ENCODE data around the gene HELB.
"Not testable (repeated sequence)": the region's sequence is repeated elsewhere in the genome, so short reads cannot be mapped to it uniquely, and the experiment has no call there.

Gene HELB

GRCh38 chr12:66297923-66298322 is 4.4 kb upstream of the HELB start:
- no peak for TF ChIP-seq CTCF (IDR thresholded peaks at IDR 0.05; ENCODE audit: insufficient read depth, low read depth, low read length, missing control alignments)
- DNase-seq (ENCODE audit: low read depth) = no peak
- H3K4me3 ChIP-seq (ENCODE audit: low read length) = no peak overlapping the region

DNA sequence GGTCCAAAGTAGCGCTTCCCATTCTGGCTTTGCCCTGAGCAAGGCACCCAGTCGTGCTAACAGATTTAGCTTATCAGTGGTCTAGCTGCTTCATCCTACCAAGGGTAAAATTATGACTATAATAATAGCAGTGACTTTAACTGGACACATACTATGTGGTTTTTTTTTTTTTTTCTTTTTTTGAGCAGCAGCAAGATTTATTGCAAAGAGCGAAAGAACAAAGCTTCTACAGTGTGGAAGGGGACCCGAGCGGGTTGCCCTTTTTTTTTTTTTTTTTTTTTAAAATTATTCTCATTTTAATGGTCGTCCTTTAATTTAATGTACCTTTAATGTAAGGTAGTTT is 505 bp downstream of the HELB start:
- TF ChIP-seq CTCF (IDR thresholded peaks at IDR 0.05; ENCODE audit: insufficient read depth, low read depth, low read length, missing control alignments) = no peak
- DNase-seq (ENCODE audit: low read depth) = no peak
- H3K4me3 ChIP-seq (ENCODE audit: low read length) = peak overlapping the region; percentile 80

DNA sequence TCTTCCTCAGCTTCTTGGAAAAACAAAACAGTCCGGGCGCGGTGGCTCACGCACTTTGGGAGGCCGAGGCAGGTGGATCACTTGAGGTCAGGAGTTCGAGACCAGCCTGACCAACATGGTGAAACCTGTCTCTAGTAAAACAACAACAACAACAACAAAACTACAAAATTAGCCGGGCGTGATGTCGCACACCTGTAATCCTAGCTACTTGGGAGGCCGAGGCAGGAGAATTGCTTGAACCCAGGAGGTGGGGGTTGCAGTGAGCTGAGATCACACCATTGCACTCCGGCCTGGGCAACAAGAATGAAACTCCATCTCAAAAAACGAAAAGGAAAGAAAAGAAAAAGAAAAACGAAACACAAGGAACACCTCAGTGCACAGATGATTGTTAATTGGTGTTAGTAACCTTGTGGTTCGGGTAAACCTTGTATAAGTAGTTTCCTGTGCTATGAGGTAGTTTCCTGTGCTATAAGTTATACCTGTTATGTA is 1.1 kb downstream of the HELB start:
- not testable (repeated sequence) for H3K4me3 ChIP-seq (ENCODE audit: low read length); DNase-seq (ENCODE audit: low read depth)

DNA sequence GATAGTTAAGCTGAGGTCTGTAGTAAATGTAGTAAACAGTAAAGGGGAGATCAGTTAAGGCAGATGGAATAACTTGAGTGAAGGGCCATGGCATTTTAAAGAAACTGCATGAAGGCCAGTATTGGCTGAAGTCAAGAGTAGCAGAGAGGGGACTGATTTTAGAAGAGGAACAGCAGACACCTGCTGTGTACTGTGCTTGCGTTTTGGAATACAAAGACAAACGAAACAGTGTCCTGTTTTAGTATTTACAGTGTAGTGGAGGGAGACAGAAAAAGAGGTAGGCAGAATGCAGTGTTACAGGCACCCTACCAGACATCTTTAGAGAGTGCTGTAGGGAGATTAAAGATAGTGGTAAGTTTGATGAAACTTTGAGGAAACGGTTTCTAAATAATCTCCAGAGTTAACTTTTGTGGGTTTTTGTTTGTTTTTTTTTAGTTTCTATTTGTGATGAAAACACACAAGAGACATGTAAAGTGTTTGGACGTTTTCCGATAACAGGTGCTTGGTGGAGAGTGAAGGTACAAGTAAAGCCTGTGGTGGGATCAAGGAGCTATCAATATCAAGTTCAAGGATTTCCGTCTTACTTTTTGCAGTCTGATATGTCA is 2.1 kb downstream of the HELB start:
- no peak for TF ChIP-seq CTCF (IDR thresholded peaks at IDR 0.05; ENCODE audit: insufficient read depth, low read depth, low read length, missing control alignments)
- DNase-seq (ENCODE audit: low read depth) = no peak
- H3K4me3 ChIP-seq (ENCODE audit: low read length) = no peak overlapping the region

GRCh38 chr12:66309606-66310005 is 7.3 kb downstream of the HELB start:
- DNase-seq (ENCODE audit: low read depth) = no peak
- no peak overlapping the region for H3K4me3 ChIP-seq (ENCODE audit: low read length)
- no peak for TF ChIP-seq CTCF (IDR thresholded peaks at IDR 0.05; ENCODE audit: insufficient read depth, low read depth, low read length, missing control alignments)

GRCh38 chr12:66312189-66312588 is 9.9 kb downstream of the HELB start:
- TF ChIP-seq CTCF (IDR thresholded peaks at IDR 0.05; ENCODE audit: insufficient read depth, low read depth, low read length, missing control alignments) = no peak
- no peak overlapping the region for H3K4me3 ChIP-seq (ENCODE audit: low read length)

GRCh38 chr12:66314278-66314677 is 12.0 kb downstream of the HELB start:
- no peak overlapping the region for H3K4me3 ChIP-seq (ENCODE audit: low read length)
- no peak for DNase-seq (ENCODE audit: low read depth)
- no peak for TF ChIP-seq CTCF (IDR thresholded peaks at IDR 0.05; ENCODE audit: insufficient read depth, low read depth, low read length, missing control alignments)

More at GRCh38 chr12:66312189-66312588, 9.9 kb downstream of the HELB start:
- no peak for DNase-seq (ENCODE audit: low read depth)

All from epithelial cell of esophagus (primary cell).